Keratinocyte (primary cell): Measurements from ENCODE around the gene MYO1D.

Experiments
- CTCF ChIP-seq, 3 experiments: IDR thresholded peaks in 1 of 3; conservative IDR thresholded peaks in 1 of 3; optimal IDR thresholded peaks in 1 of 3; 2 replicates in 2 of 3; 3 replicates in 1 of 3; pipeline versions ENCODE3 to v1.5.1; 2011; ENCODE audit warnings: low read length in 3 of 3, mild to moderate bottlenecking in 3 of 3, moderate library complexity in 2 of 3, control low read depth in 1 of 3, inconsistent platforms in 1 of 3; ENCODE audit not compliant: insufficient read depth in 2 of 3; ENCODE audit errors: extremely low read depth in 1 of 3
- EZH2 ChIP-seq: IDR thresholded peaks from one replicate; pipeline ENCODE4 v1.6.1; 2012; ENCODE audit warnings: inconsistent platforms, mild to moderate bottlenecking, low read length, moderate library complexity

GRCh38 chr17:32880671-32881453 is 3.9 kb upstream of the MYO1D start:
- TF ChIP-seq CTCF (optimal IDR thresholded peaks at IDR 0.05 in 1 of 3, IDR thresholded peaks at IDR 0.05 in 1 of 3, conservative IDR thresholded peaks at IDR 0.05 in 1 of 3; ENCODE audit: extremely low read depth in 1 of 3, insufficient read depth in 2 of 3, low read length in 3 of 3): no peak
- no peak for TF ChIP-seq EZH2
